ENCODE data around the gene PPP1R10.

The PPP1R10 gene

DNA sequence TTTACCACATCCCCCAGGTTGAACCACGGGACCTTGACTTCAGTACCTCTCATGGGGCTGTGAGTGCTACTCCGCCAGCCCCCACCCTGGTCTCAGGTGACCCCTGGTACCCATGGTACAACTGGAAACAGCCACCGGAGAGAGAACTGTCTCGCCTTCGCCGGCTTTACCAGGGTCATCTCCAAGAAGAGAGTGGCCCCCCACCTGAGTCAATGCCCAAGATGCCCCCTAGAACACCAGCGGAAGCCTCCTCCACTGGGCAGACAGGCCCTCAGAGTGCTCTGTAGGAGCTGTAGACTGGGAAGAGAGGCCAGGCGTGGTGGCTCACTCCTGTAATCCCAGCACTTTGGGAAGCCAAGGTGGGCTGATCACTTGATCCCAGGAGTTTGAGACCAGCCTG, 8.5 kb upstream of the PPP1R10 start:
- DNase-seq (ENCODE audit: low read depth in 1 of 2, low spot score in 1 of 2): no peak

DNA sequence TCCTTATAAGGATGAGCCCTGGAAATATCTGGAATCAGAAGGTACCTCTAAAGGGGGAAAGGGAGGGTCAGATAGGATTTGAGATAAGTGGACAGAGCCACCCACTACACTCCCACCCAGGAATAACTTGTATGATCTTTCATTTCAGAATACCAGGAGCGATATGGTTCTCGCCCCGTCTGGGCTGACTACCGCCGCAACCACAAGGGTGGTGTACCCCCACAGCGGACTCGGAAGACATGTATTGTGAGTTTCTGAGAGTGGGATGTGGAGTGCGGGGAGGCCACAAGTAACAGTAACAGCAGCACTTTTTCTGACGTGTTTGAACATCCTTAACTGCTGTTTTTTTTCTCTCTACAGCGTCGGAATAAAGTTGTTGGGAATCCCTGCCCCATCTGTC, 2.5 kb upstream of the PPP1R10 start:
- no peak for DNase-seq (ENCODE audit: low read depth in 1 of 2, low spot score in 1 of 2)

DNA sequence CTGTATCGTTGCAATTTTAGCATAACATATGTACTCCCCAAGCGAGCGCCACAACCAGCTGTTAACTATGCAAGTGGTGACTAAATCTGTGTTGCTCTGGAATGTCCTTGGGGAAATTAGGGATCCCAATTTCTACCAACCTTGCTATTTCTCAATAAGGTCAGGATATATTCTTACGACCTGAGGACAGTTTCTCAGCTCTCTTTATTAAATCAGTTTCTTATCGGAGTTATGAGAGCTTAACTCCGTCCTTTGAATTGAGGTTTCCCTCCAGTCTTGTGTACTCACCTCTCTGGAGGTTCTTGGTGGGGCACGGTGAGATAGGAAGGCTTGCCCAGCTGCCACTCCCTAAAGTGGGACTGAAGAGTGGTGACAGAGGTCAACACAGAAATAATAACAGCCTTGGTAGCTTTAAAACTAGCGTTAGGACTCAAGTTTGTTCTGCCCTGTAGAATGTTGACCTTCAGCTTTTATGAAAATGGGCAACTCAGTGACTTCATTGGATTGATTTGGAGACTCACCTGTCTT, 1.3 kb upstream of the PPP1R10 start:
- DNase-seq (ENCODE audit: low read depth in 1 of 2, low spot score in 1 of 2): no peak

DNA sequence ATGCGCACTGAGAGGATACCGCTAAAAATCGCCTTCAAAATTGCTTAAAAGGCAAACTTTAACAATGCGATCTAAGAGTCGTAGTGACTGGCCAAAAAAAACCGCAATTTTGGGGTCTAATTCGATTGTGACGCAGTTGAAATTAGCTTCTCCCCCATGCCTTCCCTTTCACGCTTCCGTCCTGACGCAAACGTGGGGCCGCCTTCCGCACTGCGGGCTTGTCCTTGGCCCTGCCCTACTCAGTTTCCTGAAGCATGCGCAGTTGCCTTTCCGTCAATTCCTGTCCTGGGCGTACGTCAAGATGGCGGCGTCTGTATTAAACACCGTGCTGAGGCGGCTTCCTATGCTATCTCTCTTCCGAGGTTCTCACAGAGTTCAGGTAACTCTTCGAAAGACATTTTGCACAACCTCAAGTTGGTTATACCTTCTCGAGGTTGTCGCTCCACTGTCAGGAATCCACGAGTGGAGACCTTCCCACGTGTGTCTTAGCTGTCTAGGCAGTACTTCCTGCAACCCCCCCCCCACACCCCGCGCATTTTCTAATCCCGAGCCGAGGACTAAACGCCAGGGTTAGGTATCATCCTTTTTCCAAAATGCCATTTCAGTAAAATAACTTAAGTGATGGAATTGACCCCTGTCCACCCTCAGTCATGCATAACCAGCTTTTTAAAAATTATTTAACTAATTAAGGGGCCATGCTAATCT, 674 bp upstream of the PPP1R10 start, which contains the start of gene MRPS18B:
Gene MRPS18B (plus strand): TSS at position 276 of the 705 bp plus-strand sequence. CDS start 26 bp downstream, at position 302.
- peak; percentile 84 to 98 for DNase-seq (ENCODE audit: low read depth in 1 of 2, low spot score in 1 of 2)

DNA sequence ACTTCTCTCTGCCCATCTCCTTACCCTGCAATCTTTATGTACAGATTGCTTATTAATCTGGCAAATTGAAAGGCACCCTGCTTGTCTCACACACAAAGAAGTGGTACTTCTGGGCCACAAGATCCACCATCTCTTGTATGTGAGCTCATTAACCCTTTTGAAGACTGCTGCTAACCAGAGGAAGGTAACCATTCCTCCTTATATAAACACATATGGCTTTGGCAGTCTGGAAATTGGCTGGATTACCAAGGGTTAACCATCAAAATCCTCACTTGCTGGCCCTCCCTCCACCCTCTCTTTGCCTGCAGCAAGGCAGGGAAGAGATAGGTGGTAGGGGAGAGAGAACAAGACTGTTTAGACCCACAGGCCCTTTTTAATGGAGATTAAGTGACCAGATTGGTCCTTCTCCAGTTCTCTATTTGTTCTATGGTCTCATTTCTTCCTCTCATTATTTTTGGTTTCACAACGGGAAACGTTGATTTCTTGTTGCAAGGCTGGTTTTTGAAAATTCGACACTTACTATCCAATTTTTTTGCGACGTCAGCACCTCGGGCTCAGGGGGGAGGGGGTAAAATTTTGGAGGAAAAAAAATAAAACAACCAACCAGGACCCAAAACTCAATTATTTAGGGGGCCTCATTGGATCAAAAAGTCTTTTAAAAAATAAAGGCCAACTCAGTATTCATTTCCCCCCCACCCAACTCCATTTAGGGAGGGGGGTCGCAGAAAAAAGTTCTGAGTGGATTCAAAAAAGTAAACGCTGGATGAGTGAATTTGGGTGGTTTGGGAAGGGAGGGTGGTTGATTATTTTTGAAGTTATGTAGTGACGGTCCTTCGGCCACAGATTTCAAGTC, 859 bp downstream of the PPP1R10 start:
- DNase-seq (ENCODE audit: low read depth in 1 of 2, low spot score in 1 of 2): no peak

DNA sequence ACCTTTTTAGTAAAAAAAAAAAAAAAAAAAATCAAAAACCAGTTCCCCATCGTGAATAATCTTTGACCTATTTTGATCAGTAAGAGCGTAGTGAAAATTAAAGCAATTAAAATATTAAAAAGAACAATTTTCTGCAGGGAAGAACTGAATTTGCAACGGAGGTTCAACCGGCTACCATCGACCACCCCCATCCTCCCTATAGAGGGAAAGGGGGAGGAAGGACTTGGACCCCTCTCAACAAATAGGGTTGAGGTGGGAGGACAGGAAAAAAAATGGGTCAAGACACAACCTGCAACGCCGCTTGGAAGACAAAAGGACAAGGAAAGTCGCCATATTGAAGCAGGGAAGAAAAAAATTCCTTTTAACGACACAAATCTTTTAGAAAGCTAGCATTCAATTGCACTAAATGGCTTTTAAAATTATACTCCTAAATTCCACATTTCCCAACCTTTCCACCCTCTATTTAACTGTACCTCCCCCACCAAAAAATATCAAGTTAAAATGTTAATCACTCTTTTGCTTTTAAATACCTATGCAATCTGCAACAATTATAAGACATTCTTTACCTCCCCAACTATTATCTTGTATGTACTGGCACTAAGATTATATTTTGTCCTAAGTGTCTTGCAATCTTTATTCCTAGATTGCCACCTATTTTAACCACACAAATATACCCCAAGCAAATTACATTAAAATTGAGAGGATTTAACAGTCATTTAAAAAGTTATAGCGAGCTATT, 1.7 kb downstream of the PPP1R10 start:
- no peak for DNase-seq (ENCODE audit: low read depth in 1 of 2, low spot score in 1 of 2)

DNA sequence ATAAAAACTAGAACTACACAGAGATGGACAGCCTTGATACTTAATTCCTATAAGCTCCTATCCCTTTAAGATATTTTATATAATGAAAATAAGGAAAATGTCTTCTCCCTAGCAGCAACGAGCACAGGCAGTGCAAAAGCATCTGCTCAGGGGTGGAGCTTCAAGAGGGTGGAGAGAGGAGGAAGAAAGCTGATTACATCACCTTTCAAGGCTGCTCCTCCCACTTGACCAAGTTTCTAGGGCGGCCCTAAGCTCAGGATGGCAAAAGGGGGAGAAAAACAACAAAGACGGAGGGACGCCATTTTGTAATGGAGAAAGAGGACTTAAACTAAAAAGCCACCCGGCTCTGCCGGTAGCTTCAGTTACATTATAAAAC, 2.2 kb downstream of the PPP1R10 start:
- peak; percentile 43 to 86 for DNase-seq (ENCODE audit: low read depth in 1 of 2, low spot score in 1 of 2)

DNA sequence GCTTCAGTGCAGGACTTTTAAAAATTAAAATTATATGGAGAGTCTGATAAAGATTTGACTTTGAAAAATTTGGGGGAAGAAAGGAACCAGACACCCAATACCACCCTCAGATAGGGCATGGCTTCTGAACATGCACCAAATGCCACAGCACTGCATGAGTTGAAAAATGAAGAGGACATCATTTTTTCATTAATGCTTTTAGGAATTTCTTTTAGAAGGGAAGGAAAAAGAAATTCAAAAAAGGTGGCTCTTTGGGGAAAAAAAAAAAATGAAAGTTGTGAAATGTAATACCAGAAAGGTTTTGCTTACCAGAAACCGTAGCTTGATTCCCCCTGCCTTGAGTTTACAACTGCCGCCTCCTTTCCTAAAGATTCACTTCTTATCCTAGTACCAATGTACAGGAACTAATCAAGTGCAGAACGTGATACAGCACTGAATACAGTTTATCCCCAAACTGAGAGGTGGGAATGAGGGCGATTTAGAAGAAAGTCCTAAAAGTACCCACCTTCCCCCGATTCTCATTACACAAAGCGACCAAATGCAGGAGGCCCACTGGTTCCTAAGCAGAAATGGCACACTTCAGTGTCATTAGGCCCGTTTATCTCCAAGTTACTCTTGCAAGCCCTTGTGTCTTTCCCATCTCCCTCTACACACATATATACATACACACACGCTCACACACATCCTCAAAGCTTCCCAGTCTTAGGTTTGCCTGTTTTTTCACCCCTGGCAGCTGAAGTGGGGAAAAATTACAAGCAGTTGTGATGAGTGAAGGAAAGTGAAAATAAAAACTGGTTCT, 2.8 kb downstream of the PPP1R10 start:
- no peak for DNase-seq (ENCODE audit: low read depth in 1 of 2, low spot score in 1 of 2)

DNA sequence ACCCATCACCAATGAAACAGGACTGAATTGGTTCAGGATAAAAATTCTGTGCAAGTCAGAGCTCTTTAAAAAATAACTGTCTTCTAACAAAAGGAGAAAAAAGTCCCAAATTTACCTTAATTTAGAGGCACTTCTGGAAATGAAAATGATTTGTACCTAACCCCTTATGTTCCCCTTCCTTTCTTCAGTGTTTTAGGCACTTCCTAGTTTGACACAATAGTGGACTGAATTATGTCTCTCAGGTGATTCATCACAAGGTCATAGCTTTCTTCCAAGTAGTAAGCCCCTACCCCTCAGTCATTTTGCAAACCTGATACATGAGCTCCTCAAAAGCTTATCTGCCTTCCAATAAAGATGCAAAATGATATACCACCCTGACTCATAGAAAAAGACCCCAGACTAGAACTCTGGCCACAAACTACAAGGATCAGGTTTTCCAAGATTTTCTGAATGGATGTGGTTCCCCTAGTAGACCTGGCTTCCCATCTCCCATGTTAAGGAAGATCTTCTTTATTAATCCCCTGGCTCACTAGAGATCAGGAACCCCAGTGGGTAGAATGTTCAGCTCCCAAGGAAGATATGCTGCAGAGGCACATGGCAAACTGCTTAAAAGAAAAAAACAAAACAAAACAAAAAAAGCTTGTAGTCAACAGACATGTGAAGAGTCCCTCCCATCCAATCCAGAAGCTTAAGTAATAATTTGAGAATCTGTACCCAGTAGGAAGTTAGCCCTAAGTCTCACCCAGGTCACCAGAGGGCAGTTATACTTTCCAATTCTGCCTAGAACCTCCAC, 3.6 kb downstream of the PPP1R10 start:
- DNase-seq (ENCODE audit: low read depth in 1 of 2, low spot score in 1 of 2): no peak

DNA sequence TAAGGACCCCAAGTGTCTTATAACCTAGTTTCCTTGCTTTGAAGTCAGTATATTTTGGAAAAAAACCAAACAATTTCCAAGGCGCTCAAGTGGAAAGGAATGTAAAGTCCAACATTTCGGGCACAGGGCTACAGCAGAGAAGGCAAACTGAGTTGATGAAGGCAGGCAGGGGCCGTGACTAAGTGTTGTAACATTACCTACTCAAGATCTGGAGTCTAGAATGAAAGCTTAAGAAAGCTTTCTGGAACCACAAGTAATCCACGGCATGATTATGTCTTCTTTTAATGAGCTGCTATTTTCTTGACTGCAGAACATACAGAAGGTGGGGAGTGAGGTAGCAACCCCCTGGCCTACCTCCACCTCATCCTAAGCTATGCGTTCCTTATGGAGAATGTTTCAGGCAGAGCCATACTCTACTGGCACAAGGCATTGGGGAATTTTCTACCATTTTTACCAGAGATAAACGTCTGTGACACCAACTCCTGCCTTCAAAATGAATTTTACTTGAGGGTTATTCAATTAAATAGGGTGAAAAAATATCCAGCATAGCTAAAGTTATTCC, 4.3 kb downstream of the PPP1R10 start:
- no peak for DNase-seq (ENCODE audit: low read depth in 1 of 2, low spot score in 1 of 2)

DNA sequence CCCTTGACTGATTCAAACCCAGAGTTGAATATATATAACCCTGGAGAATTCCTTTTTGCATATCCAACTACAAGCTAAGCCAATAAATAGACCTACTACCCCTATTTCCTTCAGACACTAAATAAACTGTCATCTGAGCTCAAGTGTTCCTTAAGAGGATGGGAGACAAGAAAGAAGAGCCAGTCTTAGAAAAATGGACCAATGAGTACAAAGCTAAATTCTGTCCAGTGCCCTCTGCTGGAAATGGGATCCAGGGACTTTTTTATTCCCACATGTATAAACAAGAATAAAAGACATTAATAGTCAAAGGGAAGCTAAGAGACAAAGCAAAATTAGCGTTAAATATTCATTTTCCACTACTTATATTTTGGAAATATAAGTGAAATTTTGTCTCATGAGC, 4.8 kb downstream of the PPP1R10 start:
- DNase-seq (ENCODE audit: low read depth in 1 of 2, low spot score in 1 of 2): no peak

DNA sequence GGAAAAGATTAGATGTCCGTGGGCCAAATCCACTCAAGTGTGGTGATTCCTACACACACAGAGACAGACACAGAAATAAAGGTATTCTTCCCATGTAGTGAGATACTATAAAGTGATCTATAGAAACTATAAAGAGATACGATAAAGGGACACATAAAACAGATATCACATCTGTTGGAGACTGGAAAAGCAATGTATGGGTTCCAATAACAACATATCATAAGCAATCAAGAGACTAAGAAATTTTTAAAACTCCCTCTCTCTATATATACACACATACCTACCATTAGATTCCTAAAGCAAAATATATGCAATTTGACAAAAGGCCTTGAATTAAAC, 5.2 kb downstream of the PPP1R10 start:
- no peak for DNase-seq (ENCODE audit: low read depth in 1 of 2, low spot score in 1 of 2)

DNA sequence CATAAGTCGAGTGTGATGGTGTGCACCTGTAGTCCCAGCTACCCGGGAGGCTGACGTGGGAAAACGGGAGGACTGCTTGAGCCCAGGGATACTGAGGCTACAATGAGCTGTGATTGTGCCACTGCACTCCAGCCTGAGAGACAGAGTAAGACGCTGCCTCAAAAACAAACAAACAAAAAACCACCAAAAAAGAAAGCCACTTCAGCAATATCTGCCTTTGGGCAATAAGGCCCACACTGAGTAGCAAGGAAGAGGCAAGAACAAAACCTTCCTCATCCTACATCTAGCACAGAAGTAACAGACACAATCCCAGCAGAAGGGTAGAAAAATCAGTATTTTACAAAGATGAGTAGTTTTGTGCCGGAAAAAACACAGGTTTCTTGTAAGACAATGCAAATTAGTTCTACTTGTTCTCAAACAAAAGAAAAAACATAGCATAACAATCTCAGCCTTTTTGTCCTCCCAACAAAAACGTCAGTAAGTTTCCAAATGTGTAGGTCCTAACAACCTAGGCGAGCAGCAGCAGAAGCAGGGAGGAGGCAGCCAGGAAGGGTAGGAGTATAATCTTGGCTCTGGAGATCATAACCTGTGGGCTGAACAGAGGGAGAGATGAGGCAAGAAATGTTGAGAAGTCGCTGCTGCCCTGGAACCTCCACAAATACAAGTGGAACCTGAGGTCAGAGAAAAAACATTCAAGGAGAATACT, 5.7 kb downstream of the PPP1R10 start:
- DNase-seq (ENCODE audit: low read depth in 1 of 2, low spot score in 1 of 2): no peak

DNA sequence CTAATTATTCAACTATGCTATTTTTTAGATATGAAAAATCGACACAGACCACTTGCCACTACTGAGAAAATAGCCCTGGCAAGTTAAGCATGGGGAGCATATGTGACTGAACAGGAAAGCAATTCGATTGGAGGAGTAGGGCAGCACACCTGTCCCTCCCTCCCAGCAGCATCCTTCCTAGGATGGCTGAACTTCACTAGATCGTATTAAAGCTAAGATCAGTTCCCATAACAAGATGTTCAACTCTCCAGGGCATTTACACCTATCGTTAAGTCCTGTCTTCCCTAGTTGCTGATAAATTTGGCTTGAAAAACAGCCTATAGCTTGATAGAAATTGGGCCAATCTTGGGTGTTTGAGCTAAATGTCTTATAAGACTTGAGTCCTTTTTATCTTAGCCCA, 7.0 kb downstream of the PPP1R10 start:
- DNase-seq (ENCODE audit: low read depth in 1 of 2, low spot score in 1 of 2): no peak

DNA sequence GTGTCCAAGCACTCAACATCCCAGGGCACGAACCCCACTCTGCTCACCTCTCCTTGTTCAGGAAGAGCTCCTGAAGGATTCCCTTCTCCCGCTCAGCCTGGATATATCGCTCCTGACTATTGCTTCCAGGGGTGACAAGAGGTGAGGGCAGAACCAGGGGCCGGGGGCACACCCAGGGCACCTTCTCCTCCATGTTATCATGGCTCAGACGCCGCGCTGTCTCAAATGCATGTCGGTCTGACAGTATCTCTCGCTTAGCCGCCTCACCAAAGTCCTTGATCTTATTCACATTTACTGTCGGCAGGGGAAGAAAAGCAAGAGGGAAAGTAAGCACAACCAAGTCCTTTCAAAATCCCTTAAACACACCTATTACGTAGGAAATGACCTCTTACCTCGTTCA, 13.1 kb downstream of the PPP1R10 start:
- no peak for DNase-seq (ENCODE audit: low read depth in 1 of 2, low spot score in 1 of 2)

DNA sequence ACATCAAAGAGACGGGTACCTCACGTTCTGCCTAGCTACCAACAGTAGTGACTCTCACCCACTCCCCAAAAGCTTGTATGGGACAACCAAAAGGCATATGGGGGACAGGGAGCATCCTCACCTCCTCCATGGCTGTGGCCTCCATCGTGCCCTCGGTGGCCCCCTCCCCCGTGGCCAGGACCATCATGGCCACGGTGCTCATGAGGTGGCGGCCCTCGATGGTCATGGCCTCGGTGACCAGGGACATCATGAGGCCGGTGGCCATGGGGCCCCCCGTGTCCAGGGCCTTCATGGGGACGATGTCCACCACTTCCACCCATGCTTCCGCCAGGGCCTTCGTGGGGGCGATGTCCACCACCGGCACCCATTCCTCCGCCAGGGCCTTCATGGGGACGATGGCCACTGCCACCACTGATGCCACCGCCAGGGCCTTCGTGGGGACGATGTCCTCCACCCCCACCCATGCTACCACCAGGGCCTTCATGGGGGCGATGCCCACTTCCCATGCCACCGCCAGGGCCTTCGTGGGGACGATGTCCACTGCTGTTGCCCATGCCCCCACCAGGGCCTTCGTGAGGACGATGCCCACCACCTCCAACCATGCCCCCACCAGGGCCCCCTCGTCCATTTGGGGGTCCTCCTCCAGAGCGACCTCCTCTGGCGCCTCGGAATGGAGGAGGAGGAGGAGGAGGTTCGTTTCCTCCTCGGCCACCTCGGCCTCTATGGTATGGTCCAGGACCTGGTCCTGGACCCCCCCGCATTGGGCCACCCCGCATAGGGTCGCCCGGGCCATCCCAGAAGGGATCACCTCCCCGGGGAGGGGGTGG, 15.0 kb downstream of the PPP1R10 start:
- DNase-seq (ENCODE audit: low read depth in 1 of 2, low spot score in 1 of 2): no peak

DNA sequence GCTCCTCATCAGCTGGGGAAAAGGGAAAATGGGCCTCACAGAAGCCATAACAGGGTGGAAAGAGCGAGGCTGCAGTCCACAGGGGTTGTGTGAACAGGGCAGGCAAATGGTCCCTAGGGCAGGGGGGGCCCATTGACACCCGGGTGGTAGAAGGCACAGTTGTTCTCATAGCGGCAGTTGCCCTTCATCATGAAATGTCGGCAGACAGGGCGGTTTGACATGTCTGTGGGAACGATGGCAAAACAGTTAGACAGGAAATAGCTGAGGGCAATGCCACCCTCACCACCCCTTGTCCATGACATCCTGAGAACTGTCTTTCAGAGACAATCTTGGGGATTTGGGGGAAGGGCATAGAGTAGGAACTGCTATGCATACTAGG, 15.6 kb downstream of the PPP1R10 start:
- DNase-seq (ENCODE audit: low read depth in 1 of 2, low spot score in 1 of 2): no peak

DNA sequence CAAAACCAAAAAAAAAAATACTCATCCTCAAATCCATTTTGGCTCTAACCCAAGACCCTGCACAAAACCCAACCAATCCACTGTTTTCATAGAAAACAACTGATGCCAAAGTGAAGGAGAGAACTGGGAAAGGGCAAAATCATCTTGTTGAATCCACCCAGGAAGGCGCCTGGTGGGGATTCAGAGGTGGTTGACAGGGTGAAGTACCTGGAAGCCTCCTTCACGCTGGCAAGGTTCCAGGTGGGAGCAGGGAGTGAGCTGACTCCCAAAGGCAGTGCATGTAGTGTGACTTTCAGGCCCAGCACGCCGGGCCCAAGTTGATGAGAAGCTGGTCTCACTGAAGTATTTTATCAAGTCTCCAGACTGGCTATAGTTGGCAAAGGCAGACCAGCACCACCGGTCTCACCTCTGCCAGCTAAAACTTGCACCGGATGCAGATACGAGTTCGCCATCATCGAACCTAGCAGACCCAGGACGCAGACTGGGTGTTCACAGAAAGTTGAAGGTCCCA, 16.5 kb downstream of the PPP1R10 start:
- no peak for DNase-seq (ENCODE audit: low read depth in 1 of 2, low spot score in 1 of 2)
